PFSK-1 (cell line): ENCODE data around the gene TMEM272.

Experiments used
- FOXP2 ChIP-seq: optimal IDR thresholded peaks from 2 replicates; pipeline ENCODE3; 2011; ENCODE audit warnings: borderline replicate concordance, control low read depth, inconsistent platforms; ENCODE audit not compliant: insufficient read depth; ENCODE audit errors: extremely low read length, extremely low read depth
- POLR2AphosphoS5 ChIP-seq: IDR thresholded peaks from 2 replicates; pipeline ENCODE4 v1.6.1; 2012; ENCODE audit warnings: low read depth, mild to moderate bottlenecking, control low read depth, low read length, moderate library complexity
- REST ChIP-seq, 2 experiments: IDR thresholded peaks; 2 replicates each; pipeline versions ENCODE4 v1.6.1 to v1.8.0; 2011 to 2012; ENCODE audit warnings: low read depth in 2 of 2, low read length in 2 of 2, control low read depth in 1 of 2, inconsistent platforms in 1 of 2, mild to moderate bottlenecking in 1 of 2, moderate library complexity in 1 of 2; ENCODE audit not compliant: insufficient read depth in 1 of 2
- SIN3A ChIP-seq: IDR thresholded peaks from 2 replicates; pipeline ENCODE4 v1.6.1; 2012; ENCODE audit warnings: mild to moderate bottlenecking, low read length, moderate library complexity, borderline replicate concordance; ENCODE audit not compliant: insufficient read depth
- TAF1 ChIP-seq: IDR thresholded peaks from 2 replicates; pipeline ENCODE4 v1.6.1; 2012; ENCODE audit warnings: low read length, control low read depth, borderline replicate concordance; ENCODE audit not compliant: insufficient read depth

TMEM272 gene

GRCh38 chr13:51856027-51856736 lies 11.2 kb upstream of the TMEM272 start:
- no peak for TF ChIP-seq POLR2AphosphoS5
- TF ChIP-seq REST (IDR thresholded peaks at IDR 0.05; ENCODE audit: insufficient read depth in 1 of 2, low read depth in 2 of 2, low read length in 2 of 2), result no peak
- TF ChIP-seq FOXP2, result no peak
- TF ChIP-seq SIN3A, result no peak
- TF ChIP-seq TAF1, result no peak

GRCh38 chr13:51849145-51850101 lies 4.4 kb upstream of the TMEM272 start:
- no peak for TF ChIP-seq SIN3A
- TF ChIP-seq REST (IDR thresholded peaks at IDR 0.05; ENCODE audit: insufficient read depth in 1 of 2, low read depth in 2 of 2, low read length in 2 of 2), result no peak
- no peak for TF ChIP-seq TAF1
- no peak for TF ChIP-seq POLR2AphosphoS5
- TF ChIP-seq FOXP2, result no peak

GRCh38 chr13:51848674-51849073 lies 3.7 kb upstream of the TMEM272 start:
- no peak for TF ChIP-seq SIN3A
- no peak for TF ChIP-seq FOXP2
- no peak for TF ChIP-seq TAF1
- no peak for TF ChIP-seq REST (IDR thresholded peaks at IDR 0.05; ENCODE audit: insufficient read depth in 1 of 2, low read depth in 2 of 2, low read length in 2 of 2)
- TF ChIP-seq POLR2AphosphoS5, result no peak

- no peak for TF ChIP-seq SIN3A
- TF ChIP-seq POLR2AphosphoS5, result no peak
- no peak for TF ChIP-seq REST (IDR thresholded peaks at IDR 0.05; ENCODE audit: insufficient read depth in 1 of 2, low read depth in 2 of 2, low read length in 2 of 2)
- TF ChIP-seq FOXP2, result no peak
- no peak for TF ChIP-seq TAF1
These were observed 1.8 kb upstream of the TMEM272 start for GRCh38 chr13:51846756-51847155.
